Peyer's patch (tissue), 4 donors: ENCODE measurements around the gene TMOD1. TPM values are rescaled to one million over a fixed set of nuclear protein-coding genes. Genes with fewer than 3 reads are reported as not detected.
"Not testable (repeated sequence)": the region's sequence is repeated elsewhere in the genome, so short reads cannot be mapped to it uniquely, and the experiment has no call there.

Experiments
- DNase-seq, 3 donors: peaks; one replicate each; pipeline ENCODE4 v3.0.0-alpha.2; 2017 to 2019
- H3K27ac ChIP-seq, 4 donors: fragments of 200-600 bp; sonication (generic); one replicate each; pipeline ENCODE4 v1.5.1; 2016 to 2019
- H3K27me3 ChIP-seq, 2 donors: fragments of 200-600 bp; sonication (generic); one replicate each; pipeline ENCODE4 v1.5.1; 2019
- H3K36me3 ChIP-seq, 3 donors: fragments of 200-600 bp; sonication (generic); one replicate each; pipeline ENCODE4 v1.5.1; 2016 to 2019
- H3K4me1 ChIP-seq, 4 donors: fragments of 200-600 bp; sonication (generic); one replicate each; pipeline ENCODE4 v1.5.1; 2016 to 2019
- H3K4me3 ChIP-seq, 4 donors: fragments of 200-600 bp; sonication (generic); 1 replicate in 3 of 4; 2 replicates in 1 of 4; pipeline ENCODE4 v1.5.1; 2016 to 2019; ENCODE audit warnings: mild to moderate bottlenecking in 1 of 4
- H3K9me3 ChIP-seq, 4 donors: fragments of 200-600 bp; sonication (generic); one replicate each; pipeline ENCODE4 v1.5.1; 2016 to 2019; ENCODE audit warnings: mild to moderate bottlenecking in 1 of 4
- POLR2A ChIP-seq, 2 donors: fragments of 450-650 bp; IDR thresholded peaks; one replicate each; pipeline ENCODE4 v1.5.1; 2017; ENCODE audit warnings: antibody characterized with exemption in 2 of 2, mild to moderate bottlenecking in 2 of 2, moderate library complexity in 2 of 2
- total RNA-seq, 4 donors: library from RNA; depleted of rRNA; stranded (reverse); fragments of >200 nt; gene quantifications; one replicate each; pipeline ENCODE4 v1.1.0, GENCODE V29; 2016
- TF ChIP-seq, protein P1 (sequence below), 6 experiments: fragments of 450-650 bp in 4 of 6; fragments of 200-600 bp in 2 of 6; sonication (generic) in 1 of 6; IDR thresholded peaks; one replicate each; pipeline ENCODE4 v1.5.1; 2017 to 2019; ENCODE audit warnings: antibody characterized with exemption in 6 of 6, mild to moderate bottlenecking in 3 of 6, moderate library complexity in 1 of 6

TMOD1 gene
- total RNA-seq = 10 to 100 TPM in 1 of 4 donors, 1 to 10 TPM in 3; 2.6 to 15.7 (median 4.9) TPM

DNA sequence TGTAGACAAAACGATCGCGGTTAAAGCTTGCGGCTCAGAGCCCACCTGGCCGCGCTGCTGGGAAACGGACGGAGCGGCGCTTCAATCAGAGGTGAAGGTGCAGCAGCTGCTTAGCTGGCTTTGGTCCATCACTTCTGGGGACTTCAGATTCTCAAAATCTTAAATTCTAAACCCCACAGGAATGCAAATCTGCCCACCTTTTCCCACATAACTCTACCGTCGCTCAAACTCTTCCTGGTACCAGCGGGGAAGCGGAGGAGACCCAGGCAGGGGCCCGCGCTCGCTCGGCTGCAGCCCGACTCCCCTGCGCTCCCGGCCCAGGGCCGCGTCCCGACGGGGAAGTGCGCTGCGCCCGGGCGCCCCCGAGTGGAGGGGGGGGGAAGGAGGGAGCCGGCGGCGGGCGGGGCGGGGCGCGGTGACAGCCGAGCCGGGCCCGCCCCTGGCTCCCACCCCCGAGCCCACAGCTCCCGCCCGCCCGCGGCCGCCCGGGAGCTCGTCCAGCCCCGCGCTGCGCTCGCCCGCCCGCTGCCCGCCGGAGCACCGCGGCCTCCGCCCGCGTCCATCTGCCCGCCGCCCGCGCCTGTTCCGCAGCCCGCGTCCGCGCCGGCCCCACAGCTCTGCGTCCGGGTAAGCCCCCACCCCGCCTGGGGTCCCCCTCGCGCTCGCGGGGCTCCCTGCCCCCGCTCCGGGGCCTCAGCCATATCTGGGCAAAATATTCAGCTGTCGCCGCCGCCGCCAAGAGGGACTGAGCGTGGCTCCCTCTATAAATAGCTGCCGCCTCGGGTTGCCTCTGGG is at the start of gene TMOD1:
TSS of gene TMOD1 (plus strand) at position 490 of the 795 bp plus-strand sequence. CDS start 22,523 bp downstream, outside the sequence.
- Histone ChIP-seq H3K9me3 (peaks cover 0 to 4% (median 0%) of the 10 kb centered on the region in 4 donors), H3K27me3 (no peaks in the 10 kb centered on the region), H3K27ac (peak within 1 kb of the TSS; percentile 25 to 76 (median 41)), H3K4me1 (peaks cover 3 to 21% (median 8%) of the 10 kb centered on the region in 4 donors), H3K4me3 (peak within 1 kb of the TSS; percentile 51 to 79 (median 59)), H3K36me3 (peaks cover 0 to 5% (median 4%) of the 10 kb centered on the region in 3 donors)
- TF ChIP-seq POLR2A (IDR thresholded peaks at IDR 0.05) = no peak
- TF ChIP-seq, protein P1, sequence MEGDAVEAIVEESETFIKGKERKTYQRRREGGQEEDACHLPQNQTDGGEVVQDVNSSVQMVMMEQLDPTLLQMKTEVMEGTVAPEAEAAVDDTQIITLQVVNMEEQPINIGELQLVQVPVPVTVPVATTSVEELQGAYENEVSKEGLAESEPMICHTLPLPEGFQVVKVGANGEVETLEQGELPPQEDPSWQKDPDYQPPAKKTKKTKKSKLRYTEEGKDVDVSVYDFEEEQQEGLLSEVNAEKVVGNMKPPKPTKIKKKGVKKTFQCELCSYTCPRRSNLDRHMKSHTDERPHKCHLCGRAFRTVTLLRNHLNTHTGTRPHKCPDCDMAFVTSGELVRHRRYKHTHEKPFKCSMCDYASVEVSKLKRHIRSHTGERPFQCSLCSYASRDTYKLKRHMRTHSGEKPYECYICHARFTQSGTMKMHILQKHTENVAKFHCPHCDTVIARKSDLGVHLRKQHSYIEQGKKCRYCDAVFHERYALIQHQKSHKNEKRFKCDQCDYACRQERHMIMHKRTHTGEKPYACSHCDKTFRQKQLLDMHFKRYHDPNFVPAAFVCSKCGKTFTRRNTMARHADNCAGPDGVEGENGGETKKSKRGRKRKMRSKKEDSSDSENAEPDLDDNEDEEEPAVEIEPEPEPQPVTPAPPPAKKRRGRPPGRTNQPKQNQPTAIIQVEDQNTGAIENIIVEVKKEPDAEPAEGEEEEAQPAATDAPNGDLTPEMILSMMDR (IDR thresholded peaks at IDR 0.05) = peak in 1 of 6 experiments; percentile 7
- peak; percentile 27 to 82 (median 74) for DNase-seq

DNA sequence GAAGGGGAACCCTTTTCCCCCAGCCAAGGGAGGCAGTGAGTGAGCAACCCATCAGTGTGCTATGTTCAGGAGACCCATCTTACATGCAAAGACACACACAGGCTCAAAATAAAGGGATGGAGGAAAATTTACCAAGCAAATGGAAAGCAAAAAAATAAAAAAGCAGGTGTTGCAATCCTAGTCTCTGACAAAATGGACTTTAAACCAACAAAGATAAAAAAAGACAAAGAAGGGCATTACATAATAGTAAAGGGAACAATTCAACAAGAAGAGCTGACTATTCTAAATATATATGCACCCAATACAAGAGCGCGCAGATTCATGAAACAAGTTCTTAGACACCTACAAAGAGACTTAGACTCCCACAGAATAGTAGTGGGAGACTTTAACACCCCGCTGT is 47.9 kb upstream of the TMOD1 start:
- not testable (repeated sequence) for H3K4me1 ChIP-seq, H3K9me3 ChIP-seq, H3K27me3 ChIP-seq, H3K27ac ChIP-seq, DNase-seq, H3K4me3 ChIP-seq
- H3K36me3 ChIP-seq = peaks cover 0 to 12% (median 0%) of the 10 kb centered on the region in 3 donors

DNA sequence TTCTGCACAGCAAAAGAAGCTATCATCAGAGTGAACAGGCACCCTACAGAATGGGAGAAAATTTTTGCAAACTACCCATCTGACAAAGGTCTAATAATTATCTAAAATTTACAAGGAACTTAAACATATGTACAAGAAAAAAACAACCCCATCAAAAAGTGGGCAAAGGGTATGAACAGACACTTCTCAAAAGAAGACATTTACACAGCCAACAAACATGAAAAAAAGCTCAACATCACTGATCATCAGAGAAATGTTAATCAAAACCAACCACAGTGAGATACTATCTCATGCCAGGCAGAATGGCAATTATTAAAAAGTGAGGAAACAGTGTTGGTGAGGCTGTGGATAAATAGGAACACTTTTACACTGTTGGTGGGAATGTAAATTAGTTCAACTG is 44.6 kb upstream of the TMOD1 start:
- not testable (repeated sequence) for H3K4me3 ChIP-seq, H3K27ac ChIP-seq, H3K4me1 ChIP-seq, DNase-seq, H3K9me3 ChIP-seq, H3K27me3 ChIP-seq
- peaks cover 0 to 18% (median 0%) of the 10 kb centered on the region in 3 donors for H3K36me3 ChIP-seq

DNA sequence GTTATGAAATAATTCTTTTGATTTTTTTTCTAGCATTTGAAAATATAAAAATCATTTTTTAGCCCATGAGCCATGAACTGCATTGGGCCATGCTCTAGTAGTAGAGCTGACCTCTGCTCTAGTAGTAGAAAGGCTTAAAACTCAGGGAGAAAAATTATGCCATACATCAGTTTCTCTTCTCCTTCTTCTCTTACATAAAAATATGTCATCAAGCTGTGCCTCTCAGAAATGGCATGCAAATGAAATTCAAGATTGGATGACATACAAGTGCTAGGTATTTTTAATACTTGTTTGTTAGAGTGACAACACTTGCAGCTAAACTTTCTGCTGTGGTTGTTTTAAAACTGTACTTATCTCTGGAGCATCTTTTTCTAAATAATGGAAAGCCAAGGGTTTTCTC is 42.1 kb upstream of the TMOD1 start:
- no peak for DNase-seq

DNA sequence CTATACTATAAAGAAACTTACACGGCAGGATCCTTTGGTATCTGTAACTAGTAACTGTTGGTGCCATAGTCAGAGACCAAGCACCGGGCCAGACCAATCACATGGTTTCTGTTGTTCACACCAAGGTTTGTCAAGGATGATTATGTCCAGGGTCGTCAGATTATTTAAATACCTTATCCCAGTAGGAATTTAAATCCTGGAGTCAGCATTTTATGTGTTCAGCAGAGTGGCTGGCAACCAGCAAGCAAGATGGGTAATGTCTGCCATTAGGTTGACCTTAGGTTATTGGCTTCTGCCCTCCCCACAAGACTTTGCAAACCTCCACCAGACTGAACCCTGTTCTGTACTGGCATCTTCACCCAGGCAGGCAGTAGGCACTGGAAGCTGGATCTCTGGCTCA is 39.3 kb upstream of the TMOD1 start:
- no peak overlapping the region for H3K4me3 ChIP-seq
- H3K27ac ChIP-seq = no peak overlapping the region
- no peaks in the 10 kb centered on the region for H3K4me1 ChIP-seq
- H3K9me3 ChIP-seq = no peaks in the 10 kb centered on the region
- H3K27me3 ChIP-seq = no peaks in the 10 kb centered on the region
- H3K36me3 ChIP-seq = peaks cover 0 to 41% (median 0%) of the 10 kb centered on the region in 3 donors
- no peak for TF ChIP-seq POLR2A (IDR thresholded peaks at IDR 0.05)
- TF ChIP-seq, protein P1 (IDR thresholded peaks at IDR 0.05) = no peak
- DNase-seq = no peak

More for the DNA sequence above, 42.1 kb upstream of the TMOD1 start:
- peaks cover 0 to 25% (median 0%) of the 10 kb centered on the region in 3 donors for H3K36me3 ChIP-seq
- no peaks in the 10 kb centered on the region for H3K9me3 ChIP-seq
- no peak for TF ChIP-seq POLR2A (IDR thresholded peaks at IDR 0.05)
- TF ChIP-seq, protein P1 (IDR thresholded peaks at IDR 0.05) = no peak
- no peak overlapping the region for H3K27ac ChIP-seq
- H3K4me1 ChIP-seq = no peaks in the 10 kb centered on the region
- H3K4me3 ChIP-seq = no peak overlapping the region
- no peaks in the 10 kb centered on the region for H3K27me3 ChIP-seq

DNA sequence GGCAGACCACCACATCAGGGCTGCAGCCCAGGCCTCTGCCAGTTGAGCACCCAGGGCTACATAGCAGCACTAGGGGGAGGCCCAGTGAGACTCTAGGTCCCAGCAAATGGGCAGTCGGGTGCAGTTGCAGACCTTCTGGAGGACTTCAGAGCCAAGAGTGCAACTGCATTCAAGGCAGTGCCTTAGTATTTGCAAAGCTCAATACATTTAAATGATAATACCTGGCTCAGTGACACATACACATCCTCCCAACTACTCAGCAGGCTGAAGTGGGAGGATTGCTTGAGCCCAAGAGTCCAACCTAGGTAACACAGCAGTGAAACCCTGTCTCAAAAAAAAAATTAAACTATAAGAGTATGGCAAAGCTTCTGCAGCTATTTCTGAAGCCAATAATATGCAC is 38.6 kb upstream of the TMOD1 start:
- Histone ChIP-seq H3K4me3 (no peak overlapping the region), H3K4me1 (no peaks in the 10 kb centered on the region), H3K9me3 (no peaks in the 10 kb centered on the region), H3K27ac (no peak overlapping the region), H3K27me3 (no peaks in the 10 kb centered on the region), H3K36me3 (peaks cover 0 to 41% (median 0%) of the 10 kb centered on the region in 3 donors)
- TF ChIP-seq, protein P1 (IDR thresholded peaks at IDR 0.05) = no peak
- TF ChIP-seq POLR2A (IDR thresholded peaks at IDR 0.05) = no peak
- DNase-seq = no peak
